H9 (cell line): ENCODE results near the gene C2orf80. TPM values are rescaled to one million over a fixed set of nuclear protein-coding genes. Genes with fewer than 3 reads are reported as not detected.
"Not testable (repeated sequence)": the region's sequence is repeated elsewhere in the genome, so short reads cannot be mapped to it uniquely, and the experiment has no call there.

Source experiments
- DNase-seq: peaks from one replicate; pipeline ENCODE4 v3.0.0-alpha.2; 2017
- H2AFZ ChIP-seq: one replicate; pipeline ENCODE4 v1.6.1; 2013; ENCODE audit warnings: mild to moderate bottlenecking, low read length, control low read depth, moderate library complexity
- H2AK5ac ChIP-seq: 2 replicates; pipeline ENCODE4 v1.6.1; 2013; ENCODE audit warnings: low read length, control low read depth, mixed read lengths; ENCODE audit not compliant: insufficient read length
- H2BK120ac ChIP-seq: one replicate; pipeline ENCODE4 v1.6.1; 2013; ENCODE audit warnings: low read depth, mild to moderate bottlenecking, low read length, control low read depth, inconsistent platforms; ENCODE audit not compliant: poor library complexity, severe bottlenecking
- H2BK12ac ChIP-seq: 2 replicates; pipeline ENCODE4 v1.6.1; 2013; ENCODE audit warnings: low read length, control low read depth, mixed read lengths, low read depth; ENCODE audit not compliant: insufficient read length
- H2BK15ac ChIP-seq: 2 replicates; pipeline ENCODE4 v1.6.1; 2013; ENCODE audit warnings: low read depth, low read length, control low read depth
- H2BK20ac ChIP-seq: one replicate; pipeline ENCODE4 v1.6.1; 2013; ENCODE audit warnings: low read depth, mild to moderate bottlenecking, low read length, control low read depth, inconsistent platforms; ENCODE audit not compliant: poor library complexity, severe bottlenecking
- H2BK5ac ChIP-seq: 2 replicates; pipeline ENCODE4 v1.6.1; 2013; ENCODE audit warnings: low read length, control low read depth, mixed read lengths; ENCODE audit not compliant: insufficient read length
- H3K14ac ChIP-seq: 2 replicates; pipeline ENCODE4 v1.6.1; 2013; ENCODE audit warnings: low read length, control low read depth; ENCODE audit not compliant: insufficient read depth
- H3K18ac ChIP-seq: 2 replicates; pipeline ENCODE4 v1.6.1; 2013; ENCODE audit warnings: low read depth, mild to moderate bottlenecking, mixed read lengths, low read length, control low read depth; ENCODE audit not compliant: insufficient read length
- H3K23ac ChIP-seq: 2 replicates; pipeline ENCODE4 v1.6.1; 2013; ENCODE audit warnings: low read length, control low read depth, mixed read lengths, low read depth; ENCODE audit not compliant: insufficient read length
- H3K23me2 ChIP-seq: 2 replicates; pipeline ENCODE4 v1.6.1; 2013; ENCODE audit warnings: low read depth, mild to moderate bottlenecking, mixed read lengths, low read length, control low read depth; ENCODE audit not compliant: insufficient read length, poor library complexity, severe bottlenecking
- H3K27ac ChIP-seq: 2 replicates; pipeline ENCODE4 v1.5.1; 2013; ENCODE audit warnings: low read length, control low read depth, mixed read lengths, low read depth; ENCODE audit not compliant: insufficient read length
- H3K27me3 ChIP-seq: 2 replicates; pipeline ENCODE4 v1.6.1; 2013; ENCODE audit warnings: low read length, control low read depth, inconsistent platforms; ENCODE audit not compliant: insufficient read depth
- H3K4ac ChIP-seq: 2 replicates; pipeline ENCODE4 v1.6.1; 2013; ENCODE audit warnings: low read depth, mild to moderate bottlenecking, control low read depth, inconsistent platforms, low read length, moderate library complexity
- H3K4me1 ChIP-seq: 2 replicates; pipeline ENCODE4 v1.6.1; 2013; ENCODE audit warnings: low read length, control low read depth, inconsistent platforms; ENCODE audit not compliant: insufficient read depth
- H3K4me2 ChIP-seq: 2 replicates; pipeline ENCODE4 v1.6.1; 2013; ENCODE audit warnings: low read length, control low read depth, mixed read lengths; ENCODE audit not compliant: insufficient read length, insufficient read depth
- H3K56ac ChIP-seq: 2 replicates; pipeline ENCODE4 v1.6.1; 2013; ENCODE audit warnings: low read depth, mild to moderate bottlenecking, mixed read lengths, low read length, control low read depth; ENCODE audit not compliant: insufficient read length
- H3K79me1 ChIP-seq: 2 replicates; pipeline ENCODE4 v1.6.1; 2013; ENCODE audit warnings: low read depth, mild to moderate bottlenecking, moderate library complexity, low read length, control low read depth, inconsistent platforms; ENCODE audit not compliant: insufficient read depth, poor library complexity, severe bottlenecking
- H3K79me2 ChIP-seq: 2 replicates; pipeline ENCODE4 v1.6.1; 2013; ENCODE audit warnings: low read length, control low read depth, inconsistent platforms; ENCODE audit not compliant: insufficient read depth
- H3K9ac ChIP-seq: 2 replicates; pipeline ENCODE4 v1.6.1; 2013; ENCODE audit warnings: low read length, control low read depth, mixed read lengths; ENCODE audit not compliant: insufficient read length; ENCODE audit errors: extremely low read depth
- H3K9me3 ChIP-seq: one replicate; pipeline ENCODE4 v1.6.1; 2013; ENCODE audit warnings: low read depth, low read length, inconsistent platforms; ENCODE audit not compliant: control insufficient read depth
- H3T11ph ChIP-seq: one replicate; pipeline ENCODE4 v1.6.1; 2013; ENCODE audit warnings: mild to moderate bottlenecking, low read length, control low read depth, inconsistent platforms
- H4K20me1 ChIP-seq: one replicate; pipeline ENCODE4 v1.6.1; 2013; ENCODE audit not compliant: control insufficient read depth, insufficient read length, insufficient read depth
- H4K5ac ChIP-seq: 2 replicates; pipeline ENCODE4 v1.6.1; 2013; ENCODE audit warnings: low read depth, mild to moderate bottlenecking, mixed read lengths, low read length, control low read depth; ENCODE audit not compliant: insufficient read length
- H4K8ac ChIP-seq: replicated peaks from 2 replicates; pipeline ENCODE4 v1.6.1; 2013; ENCODE audit warnings: low read length, control low read depth, mixed read lengths, low read depth; ENCODE audit not compliant: insufficient read length
- H4K91ac ChIP-seq: 2 replicates; pipeline ENCODE4 v1.6.1; 2013; ENCODE audit warnings: low read depth, mild to moderate bottlenecking, moderate library complexity, mixed read lengths, low read length, control low read depth; ENCODE audit not compliant: insufficient read length
- H3K27ac Mint-ChIP-seq, 3 experiments: 2 replicates in 2 of 3; 3 replicates in 1 of 3; pipeline ENCODE4 v1.8.0; 2020 to 2021; ENCODE audit warnings: mixed read lengths in 3 of 3, mild to moderate bottlenecking in 1 of 3, moderate library complexity in 1 of 3
- H3K27me3 Mint-ChIP-seq: 2 replicates; pipeline ENCODE4 v1.8.0; 2021; ENCODE audit warnings: low read depth, mild to moderate bottlenecking, moderate library complexity, mixed read lengths
- H3K36me3 Mint-ChIP-seq, 3 experiments: 2 replicates in 2 of 3; 3 replicates in 1 of 3; pipeline ENCODE4 v1.8.0; 2020 to 2021; ENCODE audit warnings: low read depth in 3 of 3, mixed read lengths in 3 of 3; ENCODE audit not compliant: insufficient read depth in 1 of 3
- H3K4me1 Mint-ChIP-seq, 2 experiments: 2 replicates each; pipeline ENCODE4 v1.8.0; 2020; ENCODE audit warnings: mixed read lengths in 2 of 2
- H3K4me3 Mint-ChIP-seq, 2 experiments: 2 replicates in 1 of 2; 3 replicates in 1 of 2; pipeline ENCODE4 v1.8.0; 2020 to 2021; ENCODE audit warnings: mild to moderate bottlenecking in 2 of 2, mixed read lengths in 2 of 2, moderate library complexity in 1 of 2
- H3K9me3 Mint-ChIP-seq, 2 experiments: 2 replicates in 1 of 2; 3 replicates in 1 of 2; pipeline ENCODE4 v1.8.0; 2020; ENCODE audit warnings: mild to moderate bottlenecking in 2 of 2, mixed read lengths in 2 of 2, moderate library complexity in 1 of 2
- WGBS: extraction: QIAGEN DNeasy Blood & Tissue Kit; methylation state at CpG from one replicate; pipeline ENCODE4 v1.1.7; 2013; ENCODE audit warnings: missing lambda C conversion rate, low lambda C conversion rate, mixed read lengths; ENCODE audit not compliant: insufficient read length; ENCODE audit errors: extremely low coverage; 5-methylcytosine and 5-hydroxymethylcytosine counted together
- total RNA-seq: library from RNA; stranded (reverse); gene quantifications from 2 replicates; pipeline ENCODE4 v1.2.1, GENCODE V29; 2021
- TF ChIP-seq, protein P1 (sequence below): fragments of 200-600 bp; sonication (generic); conservative IDR thresholded peaks from 3 replicates; pipeline ENCODE4 v1.8.0; 2021; ENCODE audit warnings: antibody characterized with exemption, mild to moderate bottlenecking

C2orf80 gene
- total RNA-seq, 1 experiment from 2014 or later = not detected

DNA sequence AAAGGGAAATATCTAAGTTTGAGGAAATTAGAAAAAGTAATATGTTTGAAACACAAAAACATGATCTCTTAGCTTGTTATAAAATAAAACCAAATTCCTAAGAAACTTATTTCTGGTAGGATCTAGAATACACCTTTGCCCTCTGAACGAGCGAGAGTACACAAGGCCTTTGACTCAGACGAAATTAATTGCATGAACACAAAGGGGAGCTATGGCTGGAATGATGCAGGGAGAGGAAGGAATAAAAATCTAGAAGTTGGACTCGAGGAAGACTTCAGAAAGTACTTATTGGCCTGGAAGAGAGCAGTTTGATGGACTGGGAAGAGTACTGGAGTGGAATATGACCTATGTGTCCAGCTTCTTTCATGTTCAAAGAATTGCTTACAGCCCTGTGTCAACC is 64.6 kb downstream of the C2orf80 start:
- H3K4me1 Mint-ChIP-seq = no peaks in the 10 kb centered on the region
- Histone ChIP-seq H2BK15ac (no peak overlapping the region), H3K27me3 (no peaks in the 10 kb centered on the region), H3K9ac (no peak overlapping the region), H4K8ac (no peak overlapping the region), H3K9me3 (no peaks in the 10 kb centered on the region), H3K14ac (no peak overlapping the region), H2BK5ac (no peak overlapping the region), H3K4me1 (no peaks in the 10 kb centered on the region), H3K56ac (no peak overlapping the region), H4K20me1 (no peaks in the 10 kb centered on the region), H2AK5ac (no peak overlapping the region), H4K91ac (no peak overlapping the region), H3K27ac (no peak overlapping the region), H3K23me2 (no peaks in the 10 kb centered on the region), H3K79me2 (no peaks in the 10 kb centered on the region), H3K4ac (no peak overlapping the region), H3K18ac (no peak overlapping the region), H2BK120ac (no peak overlapping the region), H3K79me1 (no peaks in the 10 kb centered on the region), H2BK12ac (no peak overlapping the region), H3K4me2 (no peak overlapping the region), H3T11ph (no peak overlapping the region), H3K23ac (no peak overlapping the region), H2BK20ac (no peak overlapping the region), H4K5ac (no peak overlapping the region), H2AFZ (no peak overlapping the region)
- no CpG with 5 or more reads among the region's 4 CpGs for whole genome bisulfite sequencing
- peaks cover 2 to 3% of the 10 kb centered on the region in 2 experiments; a peak in 2 of 5 replicates for H3K9me3 Mint-ChIP-seq
- no peaks in the 10 kb centered on the region; a peak in 1 of 7 replicates for H3K36me3 Mint-ChIP-seq
- no peak overlapping the region; a peak in 1 of 7 replicates for H3K27ac Mint-ChIP-seq
- no peaks in the 10 kb centered on the region for H3K27me3 Mint-ChIP-seq
- TF ChIP-seq, protein P1, sequence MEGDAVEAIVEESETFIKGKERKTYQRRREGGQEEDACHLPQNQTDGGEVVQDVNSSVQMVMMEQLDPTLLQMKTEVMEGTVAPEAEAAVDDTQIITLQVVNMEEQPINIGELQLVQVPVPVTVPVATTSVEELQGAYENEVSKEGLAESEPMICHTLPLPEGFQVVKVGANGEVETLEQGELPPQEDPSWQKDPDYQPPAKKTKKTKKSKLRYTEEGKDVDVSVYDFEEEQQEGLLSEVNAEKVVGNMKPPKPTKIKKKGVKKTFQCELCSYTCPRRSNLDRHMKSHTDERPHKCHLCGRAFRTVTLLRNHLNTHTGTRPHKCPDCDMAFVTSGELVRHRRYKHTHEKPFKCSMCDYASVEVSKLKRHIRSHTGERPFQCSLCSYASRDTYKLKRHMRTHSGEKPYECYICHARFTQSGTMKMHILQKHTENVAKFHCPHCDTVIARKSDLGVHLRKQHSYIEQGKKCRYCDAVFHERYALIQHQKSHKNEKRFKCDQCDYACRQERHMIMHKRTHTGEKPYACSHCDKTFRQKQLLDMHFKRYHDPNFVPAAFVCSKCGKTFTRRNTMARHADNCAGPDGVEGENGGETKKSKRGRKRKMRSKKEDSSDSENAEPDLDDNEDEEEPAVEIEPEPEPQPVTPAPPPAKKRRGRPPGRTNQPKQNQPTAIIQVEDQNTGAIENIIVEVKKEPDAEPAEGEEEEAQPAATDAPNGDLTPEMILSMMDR = no peak
- no peak for DNase-seq
- H3K4me3 Mint-ChIP-seq = no peak overlapping the region

DNA sequence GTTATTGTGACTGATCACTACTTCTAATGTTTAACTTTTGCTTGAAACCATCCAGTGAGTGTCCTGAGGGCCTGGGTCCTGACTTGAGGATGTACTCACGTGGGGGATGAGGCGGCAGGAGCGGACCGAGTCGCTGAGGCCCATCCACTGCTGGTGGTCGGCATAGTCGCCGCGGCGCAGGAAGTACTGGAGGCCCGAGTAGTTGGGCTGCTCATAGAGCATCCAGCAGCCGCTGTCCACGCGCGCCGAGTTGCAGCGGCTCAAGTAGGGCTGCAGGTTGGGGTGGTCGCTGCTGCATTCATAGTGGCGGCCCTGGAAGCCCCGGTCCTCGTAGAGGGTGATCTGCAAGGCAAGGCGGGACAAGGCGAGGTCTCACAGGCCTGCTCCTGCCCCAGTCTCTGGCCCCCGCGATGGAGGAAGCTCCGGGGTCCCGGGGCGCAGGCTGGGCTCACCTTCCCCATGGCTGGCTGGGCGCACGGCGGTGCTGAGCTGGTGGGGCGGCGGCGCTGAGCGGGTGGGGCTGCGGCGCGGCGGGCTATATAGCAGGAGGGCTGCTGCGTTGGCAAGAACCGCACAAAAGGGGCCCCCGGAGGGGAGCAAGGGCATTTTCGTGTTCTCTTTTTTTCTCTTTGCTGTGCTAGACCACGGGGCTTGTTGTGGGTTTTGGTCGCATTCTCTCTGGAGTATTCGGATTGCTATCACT is 65.7 kb downstream of the C2orf80 start, which contains the start of gene CRYGD:
CRYGD (minus strand) TSS at position 512 of the 703 bp plus-strand sequence; CDS start at position 461, 51 bp downstream.
- H3K56ac ChIP-seq, H3K23ac ChIP-seq, H3K18ac ChIP-seq, H4K5ac ChIP-seq, H3K4me1 ChIP-seq, H3K4ac ChIP-seq, H2BK5ac ChIP-seq, H2AK5ac ChIP-seq, H3K9me3 ChIP-seq, H3K27me3 ChIP-seq, H2BK20ac ChIP-seq, H3K9me3 Mint-ChIP-seq, H3K27ac ChIP-seq, H3K4me2 ChIP-seq, H4K8ac ChIP-seq, H3K36me3 Mint-ChIP-seq, H3K14ac ChIP-seq, H3K79me1 ChIP-seq, H4K91ac ChIP-seq, H4K20me1 ChIP-seq, H2BK120ac ChIP-seq, H3T11ph ChIP-seq, H2BK15ac ChIP-seq, H2AFZ ChIP-seq, H3K9ac ChIP-seq, H3K27me3 Mint-ChIP-seq, H3K79me2 ChIP-seq, H3K4me1 Mint-ChIP-seq, H2BK12ac ChIP-seq, H3K27ac Mint-ChIP-seq, H3K23me2 ChIP-seq: not testable (repeated sequence)
- peak; percentile 69 for DNase-seq
- WGBS = no CpG with 5 or more reads among the region's 46 CpGs
- peak within 1 kb of the TSS in 1 of 2 experiments; percentile 60; a peak in 2 of 5 replicates for H3K4me3 Mint-ChIP-seq
